ENCODE data around the gene SRR. TPM values are rescaled to one million over a fixed set of nuclear protein-coding genes. Genes with fewer than 3 reads are reported as not detected.

SRR gene
- total and polyA plus RNA-seq, 10 of the 15 experiments (the other 5 are each of a cell fraction or from before 2014, with no cell fraction given), result 11.7 to 33.9 (median 20.2) TPM

DNA sequence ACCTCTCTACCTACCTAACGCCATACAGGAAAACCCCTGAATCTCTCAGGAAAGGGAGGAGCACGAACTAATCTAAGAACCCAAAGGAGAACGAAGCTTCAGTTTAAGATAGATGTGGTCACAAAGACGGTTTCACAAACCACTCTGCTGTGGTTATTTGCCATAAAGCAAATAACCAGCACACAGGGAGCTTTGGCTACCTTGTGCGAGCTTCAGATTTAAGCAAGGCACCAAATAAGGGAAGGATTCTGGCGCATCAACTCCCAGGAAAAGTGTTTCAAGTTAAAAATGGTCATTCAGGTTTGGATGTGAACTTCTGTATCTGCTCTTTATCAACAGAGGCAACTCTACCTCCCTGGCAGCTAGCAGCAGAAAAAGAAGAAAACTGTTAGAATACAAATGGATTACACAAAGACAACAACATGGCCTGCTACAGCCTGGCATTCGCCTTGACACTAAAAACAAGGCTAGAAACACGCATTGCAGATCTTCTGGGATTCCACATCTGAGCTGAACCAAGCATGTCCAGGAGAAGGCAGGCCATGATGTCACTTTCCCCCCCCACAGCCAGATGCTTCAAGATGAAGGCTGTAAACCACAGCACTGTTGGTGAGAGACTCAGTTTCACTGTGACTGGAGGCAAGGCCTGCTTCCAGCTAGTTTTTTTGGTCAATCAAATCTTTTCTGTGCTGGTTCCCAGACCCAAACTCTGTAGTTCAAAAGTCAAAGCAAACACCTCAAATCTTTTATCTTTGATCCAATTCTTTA is 43.8 kb upstream of the SRR start (continued):
- TF ChIP-seq CBX5 (IDR thresholded peaks at IDR 0.05; ENCODE audit: low read depth) (no peak), RCOR1 (conservative IDR thresholded peaks at IDR 0.05; ENCODE audit: low read depth, low read length) (no peak), FOXM1 (IDR thresholded peaks at IDR 0.05; ENCODE audit: low read depth, low read length) (no peak; the same call in none of the 2 replicates), HCFC1 (IDR thresholded peaks at IDR 0.05; ENCODE audit: low read length) (no peak), DPF2 (IDR thresholded peaks at IDR 0.05) (no peak; the same call in none of the 2 replicates), JUND (IDR thresholded peaks at IDR 0.05; ENCODE audit: low read depth, low read length) (peak; percentile 84), TARDBP (IDR thresholded peaks at IDR 0.05; ENCODE audit: borderline replicate concordance) (no peak), TCF3 (IDR thresholded peaks at IDR 0.05; ENCODE audit: borderline replicate concordance, insufficient read depth, low read depth, low read length) (peak; percentile 82; the same call in 1 of the 2 replicates), E2F8 (IDR thresholded peaks at IDR 0.05; ENCODE audit: low read depth, partially characterized antibody) (no peak), YY1 (IDR thresholded peaks at IDR 0.05; ENCODE audit: low read depth, low read length) (peak; percentile 91), ZNF207 (IDR thresholded peaks at IDR 0.05; ENCODE audit: borderline replicate concordance) (no peak), KLF5 (IDR thresholded peaks at IDR 0.05; ENCODE audit: partially characterized antibody) (peak; percentile 43), ASH2L (IDR thresholded peaks at IDR 0.05; ENCODE audit: borderline replicate concordance, low read depth) (no peak), BHLHE40 (IDR thresholded peaks at IDR 0.05; ENCODE audit: borderline replicate concordance in 1 of 2, low read depth in 2 of 2, low read length in 1 of 2) (peak; percentile 48 to 59; a peak in 3 of 4 replicates), NRF1 (conservative IDR thresholded peaks at IDR 0.05; ENCODE audit: low read depth, low read length) (no peak), FOXK2 (IDR thresholded peaks at IDR 0.05) (no peak), SIN3A (IDR thresholded peaks at IDR 0.05; ENCODE audit: low read depth, low read length) (no peak), ZNF384 (IDR thresholded peaks at IDR 0.05; ENCODE audit: borderline replicate concordance, low read depth, low read length) (peak; percentile 24; the same call in 1 of the 2 replicates)
- TF ChIP-seq, protein P1, sequence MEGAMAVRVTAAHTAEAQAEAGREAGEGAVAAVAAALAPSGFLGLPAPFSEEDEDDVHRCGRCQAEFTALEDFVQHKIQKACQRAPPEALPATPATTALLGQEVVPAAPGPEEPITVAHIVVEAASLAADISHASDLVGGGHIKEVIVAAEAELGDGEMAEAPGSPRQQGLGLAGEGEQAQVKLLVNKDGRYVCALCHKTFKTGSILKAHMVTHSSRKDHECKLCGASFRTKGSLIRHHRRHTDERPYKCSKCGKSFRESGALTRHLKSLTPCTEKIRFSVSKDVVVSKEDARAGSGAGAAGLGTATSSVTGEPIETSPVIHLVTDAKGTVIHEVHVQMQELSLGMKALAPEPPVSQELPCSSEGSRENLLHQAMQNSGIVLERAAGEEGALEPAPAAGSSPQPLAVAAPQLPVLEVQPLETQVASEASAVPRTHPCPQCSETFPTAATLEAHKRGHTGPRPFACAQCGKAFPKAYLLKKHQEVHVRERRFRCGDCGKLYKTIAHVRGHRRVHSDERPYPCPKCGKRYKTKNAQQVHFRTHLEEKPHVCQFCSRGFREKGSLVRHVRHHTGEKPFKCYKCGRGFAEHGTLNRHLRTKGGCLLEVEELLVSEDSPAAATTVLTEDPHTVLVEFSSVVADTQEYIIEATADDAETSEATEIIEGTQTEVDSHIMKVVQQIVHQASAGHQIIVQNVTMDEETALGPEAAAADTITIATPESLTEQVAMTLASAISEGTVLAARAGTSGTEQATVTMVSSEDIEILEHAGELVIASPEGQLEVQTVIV (IDR thresholded peaks at IDR 0.05; ENCODE audit: borderline replicate concordance, partially characterized antibody), result no peak
- TF ChIP-seq, protein P2, sequence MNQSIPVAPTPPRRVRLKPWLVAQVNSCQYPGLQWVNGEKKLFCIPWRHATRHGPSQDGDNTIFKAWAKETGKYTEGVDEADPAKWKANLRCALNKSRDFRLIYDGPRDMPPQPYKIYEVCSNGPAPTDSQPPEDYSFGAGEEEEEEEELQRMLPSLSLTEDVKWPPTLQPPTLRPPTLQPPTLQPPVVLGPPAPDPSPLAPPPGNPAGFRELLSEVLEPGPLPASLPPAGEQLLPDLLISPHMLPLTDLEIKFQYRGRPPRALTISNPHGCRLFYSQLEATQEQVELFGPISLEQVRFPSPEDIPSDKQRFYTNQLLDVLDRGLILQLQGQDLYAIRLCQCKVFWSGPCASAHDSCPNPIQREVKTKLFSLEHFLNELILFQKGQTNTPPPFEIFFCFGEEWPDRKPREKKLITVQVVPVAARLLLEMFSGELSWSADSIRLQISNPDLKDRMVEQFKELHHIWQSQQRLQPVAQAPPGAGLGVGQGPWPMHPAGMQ (IDR thresholded peaks at IDR 0.05; ENCODE audit: borderline replicate concordance), result peak; percentile 65; the same call in 1 of the 2 replicates
- TF ChIP-seq, protein P3, sequence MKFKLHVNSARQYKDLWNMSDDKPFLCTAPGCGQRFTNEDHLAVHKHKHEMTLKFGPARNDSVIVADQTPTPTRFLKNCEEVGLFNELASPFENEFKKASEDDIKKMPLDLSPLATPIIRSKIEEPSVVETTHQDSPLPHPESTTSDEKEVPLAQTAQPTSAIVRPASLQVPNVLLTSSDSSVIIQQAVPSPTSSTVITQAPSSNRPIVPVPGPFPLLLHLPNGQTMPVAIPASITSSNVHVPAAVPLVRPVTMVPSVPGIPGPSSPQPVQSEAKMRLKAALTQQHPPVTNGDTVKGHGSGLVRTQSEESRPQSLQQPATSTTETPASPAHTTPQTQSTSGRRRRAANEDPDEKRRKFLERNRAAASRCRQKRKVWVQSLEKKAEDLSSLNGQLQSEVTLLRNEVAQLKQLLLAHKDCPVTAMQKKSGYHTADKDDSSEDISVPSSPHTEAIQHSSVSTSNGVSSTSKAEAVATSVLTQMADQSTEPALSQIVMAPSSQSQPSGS (IDR thresholded peaks at IDR 0.05; ENCODE audit: low read length), result peak; percentile 99
